Stimulated activated CD4-positive, alpha-beta T cell treated with anti-CD3 and anti-CD28 coated beads, Interleukin-4, amount 100 ng/mL, for 24 hours (primary cell): ENCODE data around the gene P2RX5.
"Not testable (repeated sequence)": the region's sequence is repeated elsewhere in the genome, so short reads cannot be mapped to it uniquely, and the experiment has no call there.

Experiments
- DNase-seq: peaks from one replicate; pipeline ENCODE4 v3.0.0-alpha.2; 2020

The P2RX5 gene, protein sequence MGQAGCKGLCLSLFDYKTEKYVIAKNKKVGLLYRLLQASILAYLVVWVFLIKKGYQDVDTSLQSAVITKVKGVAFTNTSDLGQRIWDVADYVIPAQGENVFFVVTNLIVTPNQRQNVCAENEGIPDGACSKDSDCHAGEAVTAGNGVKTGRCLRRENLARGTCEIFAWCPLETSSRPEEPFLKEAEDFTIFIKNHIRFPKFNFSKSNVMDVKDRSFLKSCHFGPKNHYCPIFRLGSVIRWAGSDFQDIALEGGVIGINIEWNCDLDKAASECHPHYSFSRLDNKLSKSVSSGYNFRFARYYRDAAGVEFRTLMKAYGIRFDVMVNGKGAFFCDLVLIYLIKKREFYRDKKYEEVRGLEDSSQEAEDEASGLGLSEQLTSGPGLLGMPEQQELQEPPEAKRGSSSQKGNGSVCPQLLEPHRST

GRCh38 chr17:3695723-3696411, at the start of gene P2RX5:
TSS of gene P2RX5 (minus strand) at chr17:3696155. CDS start at chr17:3696005, 150 bp downstream.
- peak; percentile 32 for DNase-seq

DNA sequence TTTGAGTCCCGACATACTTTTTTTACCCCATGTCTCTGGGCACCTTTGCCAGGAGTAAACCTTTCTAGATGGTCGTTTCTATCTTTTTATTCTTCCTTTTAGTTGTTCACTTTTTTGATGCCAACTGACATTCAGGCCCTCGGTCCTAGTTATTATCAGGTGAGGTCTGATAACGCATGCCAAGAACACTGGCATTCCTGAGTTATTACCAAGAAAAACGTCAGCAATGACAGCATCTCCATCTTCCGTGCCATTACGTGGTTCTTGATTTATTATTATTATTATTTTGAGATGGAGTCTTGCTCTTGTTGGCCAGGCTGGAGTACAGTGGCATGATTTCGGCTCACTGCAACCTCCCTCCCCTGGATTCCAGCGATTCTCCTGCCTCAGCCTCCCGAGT, 49.1 kb upstream of the P2RX5 start:
- DNase-seq: no peak

- DNase-seq: no peak
Observed at GRCh38 chr17:3744014-3744413, 48.1 kb upstream of the P2RX5 start.

GRCh38 chr17:3740611-3741073, 44.7 kb upstream of the P2RX5 start:
- DNase-seq: peak; percentile 30

GRCh38 chr17:3739422-3740124, 43.6 kb upstream of the P2RX5 start:
- DNase-seq: no peak

DNA sequence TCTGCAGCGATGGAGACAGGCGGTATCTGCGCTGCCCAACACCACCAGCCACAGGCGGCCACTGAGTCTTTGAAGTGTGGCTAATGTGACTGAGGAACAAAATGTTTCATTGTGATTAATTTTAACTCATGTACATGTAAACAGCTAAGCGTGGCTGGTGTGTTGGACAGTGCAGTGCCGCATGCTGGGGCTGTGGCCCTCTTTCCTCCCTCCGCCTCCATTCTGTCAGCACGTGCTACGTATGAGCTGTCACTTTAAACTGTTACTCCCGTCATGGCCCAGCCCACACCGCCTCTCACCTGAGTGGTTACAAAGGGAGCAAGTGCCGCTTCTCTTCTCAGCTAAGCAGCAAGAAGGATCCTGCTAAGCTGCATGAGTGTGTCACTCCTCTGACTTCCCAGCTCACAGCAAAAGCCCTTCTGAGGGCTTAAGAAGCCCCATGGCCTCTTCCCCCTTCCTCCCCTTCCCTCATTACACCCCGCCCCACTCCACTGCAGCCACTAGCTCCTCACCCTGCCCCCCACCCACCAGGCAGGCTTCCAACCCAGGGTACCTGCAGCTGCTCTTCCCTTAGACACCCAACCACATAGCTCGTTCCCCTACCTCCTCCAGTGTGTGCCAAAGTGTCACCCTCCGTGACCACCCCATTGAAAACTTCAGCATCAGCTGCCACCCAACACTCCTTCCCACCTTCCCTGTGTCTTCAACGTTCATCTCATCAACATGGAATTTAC, 42.8 kb upstream of the P2RX5 start:
- DNase-seq: peak; percentile 77

- DNase-seq: no peak
Observed at GRCh38 chr17:3735515-3735914, 39.6 kb upstream of the P2RX5 start.

- DNase-seq: not testable (repeated sequence)
Observed at GRCh38 chr17:3734911-3735276, 38.9 kb upstream of the P2RX5 start.

DNA sequence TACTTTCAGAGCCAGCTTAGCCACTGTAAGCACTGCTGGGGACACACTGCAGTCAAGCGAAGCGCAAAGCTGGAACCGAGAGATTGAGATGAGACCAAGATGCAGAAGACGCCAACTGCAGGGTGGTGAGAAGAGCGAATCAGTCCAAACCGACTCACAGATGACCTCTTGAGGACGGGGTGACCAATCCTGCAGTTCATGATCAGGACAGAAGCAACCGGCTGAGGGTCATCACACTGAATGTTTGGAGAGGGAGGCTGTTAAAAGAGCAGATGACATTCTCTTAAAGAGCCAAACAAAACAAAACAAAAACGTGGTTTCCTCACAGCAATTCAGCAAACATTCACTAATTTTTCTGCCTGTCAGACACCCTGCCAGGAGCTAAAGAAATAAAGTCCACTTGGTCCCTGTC, 36.3 kb upstream of the P2RX5 start:
- no peak for DNase-seq

DNA sequence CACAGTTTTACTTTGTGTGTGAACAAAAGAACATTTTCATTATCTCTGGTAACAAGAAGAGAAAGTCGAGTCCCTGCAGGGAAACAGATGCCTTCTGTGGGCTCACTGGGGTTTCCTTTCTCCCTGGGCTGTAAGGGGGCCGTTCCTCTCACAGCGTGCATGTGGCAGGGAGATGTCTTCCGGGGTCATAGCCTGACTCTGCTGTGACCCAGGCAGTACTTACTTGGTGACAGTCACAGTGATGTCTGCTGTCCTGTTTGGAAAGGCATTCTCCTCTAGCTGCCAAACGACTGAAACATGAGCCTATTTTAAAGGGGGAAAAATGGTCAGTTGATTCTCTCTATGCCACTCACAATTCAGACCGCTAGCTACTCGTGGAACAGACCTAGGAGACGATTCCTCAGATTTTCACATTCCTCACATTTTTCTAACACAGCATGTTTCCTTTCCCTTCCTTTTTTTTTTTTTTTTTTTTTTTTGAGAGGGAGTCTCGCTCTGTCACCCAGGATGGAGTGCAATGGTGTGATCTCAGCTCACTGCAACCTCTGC, 35.0 kb upstream of the P2RX5 start:
- no peak for DNase-seq

- DNase-seq: no peak
Observed at GRCh38 chr17:3729881-3730280, 33.9 kb upstream of the P2RX5 start.

GRCh38 chr17:3728099-3728498, 32.1 kb upstream of the P2RX5 start:
- DNase-seq: not testable (repeated sequence)

DNA sequence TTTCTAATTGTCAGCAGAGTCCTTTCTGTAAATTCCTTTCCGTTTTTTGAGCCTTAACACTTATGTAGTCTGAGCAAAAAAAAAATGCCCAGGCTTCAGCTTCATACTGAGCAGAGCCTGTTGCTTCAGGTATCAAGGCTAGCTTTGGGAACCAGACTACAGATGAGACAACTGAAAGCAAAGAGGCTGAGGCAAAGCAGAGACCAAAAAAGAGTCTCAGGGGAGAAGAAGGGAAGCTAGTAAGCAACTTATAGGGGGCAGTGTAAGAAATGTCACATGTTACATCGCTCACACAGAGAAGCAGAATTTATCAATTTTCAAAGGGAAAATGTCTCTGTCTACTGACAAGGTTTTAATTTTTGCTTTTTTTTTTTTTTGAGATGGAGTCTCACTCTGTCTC, 31.1 kb upstream of the P2RX5 start:
- DNase-seq: no peak

DNA sequence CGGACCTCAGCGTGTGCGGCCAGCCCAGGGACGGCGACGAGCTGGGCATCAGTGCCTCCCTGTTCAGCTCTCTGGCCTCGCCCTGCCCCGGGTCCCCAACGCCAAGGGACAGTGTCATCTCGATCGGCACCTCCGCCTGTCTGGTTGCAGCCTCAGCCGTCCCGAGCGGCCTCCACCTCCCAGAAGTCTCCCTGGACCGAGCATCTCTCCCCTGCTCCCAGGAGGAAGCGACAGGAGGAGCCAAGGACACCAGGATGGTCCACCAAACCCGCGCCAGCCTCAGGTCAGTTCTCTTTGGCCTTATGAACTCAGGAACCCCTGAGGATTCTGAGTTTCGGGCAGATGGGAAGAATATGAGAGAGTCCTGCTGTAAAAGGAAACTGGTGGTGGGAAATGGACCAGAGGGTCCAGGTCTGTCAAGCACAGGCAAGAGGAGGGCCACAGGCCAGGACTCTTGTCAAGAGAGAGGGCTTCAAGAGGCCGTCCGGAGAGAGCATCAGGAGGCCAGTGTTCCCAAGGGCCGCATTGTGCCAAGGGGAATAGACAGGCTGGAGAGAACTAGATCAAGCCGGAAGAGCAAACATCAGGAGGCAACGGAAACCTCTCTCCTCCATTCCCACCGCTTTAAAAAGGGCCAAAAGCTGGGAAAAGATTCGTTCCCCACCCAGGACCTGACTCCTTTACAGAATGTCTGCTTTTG, 28.6 kb upstream of the P2RX5 start:
- no peak for DNase-seq

DNA sequence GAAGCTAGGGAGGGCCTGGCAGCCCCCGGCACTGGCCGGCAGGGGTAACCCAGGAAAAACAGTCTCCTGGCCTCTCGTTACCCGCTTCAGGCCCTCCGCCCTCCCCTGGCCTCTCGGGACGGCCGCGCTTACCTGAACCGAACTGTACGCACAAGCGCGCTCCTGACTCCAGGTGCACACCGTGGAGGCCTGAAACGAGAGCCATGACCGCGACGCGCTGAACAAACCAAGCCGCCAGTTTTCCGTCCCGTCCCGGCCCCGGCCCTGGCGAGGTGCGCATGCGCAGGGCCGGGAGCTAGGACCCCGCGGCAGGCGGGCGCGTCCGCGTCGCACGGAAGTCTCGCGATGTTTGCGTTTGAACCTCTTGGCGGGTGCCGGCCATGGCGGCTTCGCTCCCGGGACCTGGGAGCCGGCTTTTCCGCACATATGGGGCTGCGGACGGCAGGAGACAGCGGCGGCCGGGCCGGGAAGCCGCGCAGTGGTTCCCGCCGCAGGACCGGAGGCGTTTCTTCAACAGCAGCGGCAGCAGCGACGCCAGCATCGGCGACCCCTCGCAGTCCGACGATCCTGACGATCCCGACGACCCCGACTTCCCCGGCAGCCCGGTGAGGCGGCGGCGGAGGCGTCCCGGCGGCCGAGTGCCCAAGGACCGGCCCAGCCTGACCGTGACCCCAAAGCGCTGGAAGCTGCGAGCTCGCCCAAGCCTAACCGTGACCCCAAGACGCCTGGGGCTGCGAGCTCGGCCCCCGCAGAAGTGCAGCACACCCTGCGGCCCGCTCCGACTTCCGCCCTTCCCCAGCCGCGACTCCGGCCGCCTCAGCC, 27.8 kb upstream of the P2RX5 start, which contains the start of gene HASPIN:
HASPIN (plus strand) TSS at position 348 of the 822 bp plus-strand sequence; CDS start at position 381, 33 bp downstream.
- DNase-seq: peak; percentile 92

DNA sequence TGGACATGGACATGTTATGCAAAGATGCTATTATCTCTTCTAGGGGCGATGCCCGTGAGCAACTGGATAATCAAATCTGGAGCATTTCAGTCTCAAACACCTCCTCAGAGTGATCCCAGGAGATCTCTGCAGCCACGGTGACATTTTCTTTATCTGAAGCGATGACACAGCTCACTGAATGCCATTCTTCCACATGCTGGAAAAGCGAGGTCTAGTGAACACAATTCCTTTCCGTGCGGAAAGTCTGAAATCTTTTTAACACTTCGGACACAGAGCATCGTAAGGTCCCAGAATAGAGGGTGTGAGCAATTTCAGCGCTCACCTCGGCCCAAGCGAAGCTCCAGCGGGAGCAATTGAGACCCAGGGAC, 27.2 kb upstream of the P2RX5 start:
- no peak for DNase-seq

GRCh38 chr17:3722716-3723115, 26.8 kb upstream of the P2RX5 start:
- DNase-seq: no peak

GRCh38 chr17:3719265-3719664, 23.3 kb upstream of the P2RX5 start:
- DNase-seq: no peak

- DNase-seq: no peak
Observed at GRCh38 chr17:3718201-3718600, 22.2 kb upstream of the P2RX5 start.

DNA sequence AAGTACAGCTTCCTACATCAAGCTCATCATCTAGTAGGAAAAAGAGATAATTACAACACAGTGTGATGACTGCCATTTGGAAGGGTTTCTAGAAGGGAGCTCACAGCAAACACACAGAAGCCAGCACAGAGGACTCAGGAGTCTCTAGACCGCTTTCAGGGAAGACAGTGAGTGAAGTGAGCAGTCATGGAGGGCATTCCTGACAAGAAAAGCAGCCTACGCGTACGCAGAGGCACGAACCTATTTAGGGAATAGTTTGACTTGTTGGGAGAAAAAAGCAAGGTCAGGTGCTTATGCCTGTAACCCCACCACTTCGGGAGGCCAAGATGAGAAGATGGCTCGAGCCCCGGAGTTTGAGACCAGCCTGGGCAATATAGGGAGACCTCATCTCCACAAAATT, 19.3 kb upstream of the P2RX5 start:
- no peak for DNase-seq
